ENCODE data around the gene NINL.
"Not testable (repeated sequence)": the region's sequence is repeated elsewhere in the genome, so short reads cannot be mapped to it uniquely, and the experiment has no call there.

The NINL gene

DNA sequence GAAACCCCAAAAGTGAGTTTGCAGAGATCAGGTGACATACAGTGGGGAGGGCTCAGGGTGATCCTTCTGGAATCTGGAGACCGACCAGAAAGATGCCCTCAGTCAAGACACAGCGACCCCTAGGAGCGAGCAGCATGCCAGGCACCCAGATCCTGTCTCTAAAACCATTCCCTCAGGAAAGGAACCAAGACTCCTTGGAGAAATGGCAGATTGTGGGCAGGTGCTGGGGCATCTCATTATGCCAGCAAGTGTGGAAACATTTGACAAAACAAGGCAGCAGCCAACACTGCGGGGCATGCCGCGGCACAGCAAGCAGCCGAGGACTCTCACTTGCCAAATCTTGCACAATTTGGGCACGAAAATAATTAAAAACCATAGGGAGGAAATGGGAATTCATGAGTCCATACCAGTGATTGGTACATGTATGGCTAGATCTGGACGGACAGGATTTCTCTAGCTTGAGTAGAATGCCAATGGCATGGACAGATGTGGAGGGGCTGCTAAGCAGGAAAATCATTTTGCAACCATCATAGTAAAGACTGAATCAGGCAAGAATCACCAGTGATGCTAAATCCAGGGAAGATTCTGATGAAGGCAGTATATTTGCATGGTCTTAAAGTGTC is 101.0 kb downstream of the NINL start:
- DNase-seq (ENCODE audit: low spot score): no peak

DNA sequence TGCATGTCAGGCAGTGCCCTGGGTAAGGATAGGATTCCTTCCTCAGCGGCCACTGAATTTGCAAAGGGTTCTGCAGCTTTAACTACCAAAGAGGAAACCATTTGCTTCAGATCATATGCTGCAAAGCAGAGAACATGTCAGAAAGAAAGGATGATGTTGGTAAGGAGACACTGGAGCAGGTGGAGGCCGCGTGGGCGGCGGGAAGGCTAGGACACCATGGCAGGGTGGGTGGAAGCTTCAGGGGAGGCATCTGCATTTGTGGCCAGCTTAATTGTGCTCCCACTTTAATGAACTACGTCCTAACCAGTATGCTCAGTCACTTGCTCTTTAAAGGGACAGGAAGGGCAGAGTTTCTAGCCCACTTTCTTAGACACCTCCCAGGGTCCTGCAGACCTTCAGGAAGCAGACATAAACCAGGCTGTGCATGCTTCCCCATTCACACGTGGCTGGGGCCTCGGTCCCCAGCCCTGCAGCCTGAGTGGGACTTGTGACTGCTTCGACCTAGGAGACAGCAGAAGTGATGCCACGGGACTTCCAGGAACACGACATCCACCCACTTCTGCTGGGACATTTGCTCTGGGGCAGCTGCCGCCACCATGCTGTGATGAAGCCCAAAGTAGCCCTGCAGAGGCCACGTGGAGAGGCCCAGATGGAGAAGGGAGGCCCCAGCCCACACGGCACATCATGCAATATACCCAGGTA is 101.7 kb downstream of the NINL start:
- DNase-seq (ENCODE audit: low spot score): no peak

DNA sequence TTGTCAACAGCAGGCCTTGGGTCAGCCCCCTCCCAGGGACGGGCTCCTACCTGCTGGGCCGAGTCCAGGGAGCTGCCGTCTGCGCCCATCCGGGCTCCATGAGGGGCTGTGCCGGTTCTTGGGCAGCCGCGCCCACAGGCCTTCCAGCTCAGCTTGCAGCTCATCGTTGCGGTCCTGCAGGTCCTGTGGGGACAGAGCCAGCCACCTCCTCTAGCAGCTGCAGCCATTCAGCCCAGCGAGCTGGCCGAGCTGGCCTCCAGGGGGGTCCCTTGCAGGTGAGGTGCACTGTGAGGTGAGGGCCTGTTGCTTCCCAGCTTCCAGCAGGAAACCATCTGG is 103.4 kb downstream of the NINL start:
- no peak for DNase-seq (ENCODE audit: low spot score)

DNA sequence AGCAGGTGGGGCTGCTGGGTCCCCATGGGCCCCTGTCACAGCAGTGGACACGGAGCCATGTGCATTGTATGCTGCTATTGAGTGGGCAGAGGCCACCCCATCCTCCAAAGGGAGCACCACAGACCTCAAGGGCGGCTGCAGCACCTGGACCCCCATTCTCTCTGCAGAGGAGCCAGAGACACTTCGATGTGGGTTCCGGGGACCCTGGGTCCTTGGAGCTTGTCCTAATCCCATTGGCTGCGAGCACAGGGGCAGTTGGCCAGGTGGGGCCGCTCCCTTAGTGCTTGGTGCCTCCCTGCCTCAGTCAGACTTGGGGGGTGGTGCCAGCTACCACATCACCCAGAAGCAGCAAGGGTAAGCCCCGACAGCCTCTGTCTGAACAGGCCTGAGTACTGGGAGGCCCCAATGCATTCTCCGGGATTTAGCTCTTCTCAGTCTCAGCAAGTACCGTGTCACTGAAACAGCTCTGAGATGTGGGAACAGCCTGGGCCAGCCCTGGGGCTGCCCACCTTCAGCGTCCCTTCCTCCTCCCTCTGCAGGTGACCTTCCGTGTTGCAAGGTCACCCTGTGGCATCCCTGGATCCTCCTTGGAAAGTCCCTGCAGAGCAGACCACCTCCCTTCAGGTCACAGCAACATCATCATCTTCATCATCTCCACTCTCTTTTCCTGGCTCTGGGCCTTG is 104.0 kb downstream of the NINL start:
- no peak for DNase-seq (ENCODE audit: low spot score)

DNA sequence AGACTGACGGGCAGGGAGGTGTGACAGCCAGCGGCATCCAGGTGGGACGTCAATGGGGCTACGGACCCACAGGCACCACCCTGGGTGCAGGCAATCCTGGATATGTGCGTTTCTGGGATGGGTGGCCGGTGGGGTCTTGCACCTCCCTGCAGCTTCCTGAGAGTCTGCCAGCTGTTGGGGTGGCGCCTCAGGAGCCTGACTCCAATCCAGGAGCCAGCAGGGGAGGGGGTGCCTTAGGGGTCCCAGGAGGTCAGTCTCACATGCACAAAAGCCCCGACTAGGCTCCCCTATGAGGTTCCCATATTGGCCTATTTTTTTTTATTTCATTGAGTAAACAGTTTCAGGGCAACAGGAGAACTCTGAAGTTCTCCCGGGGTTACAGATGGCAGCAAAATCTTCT is 104.5 kb downstream of the NINL start:
- DNase-seq (ENCODE audit: low spot score): no peak

DNA sequence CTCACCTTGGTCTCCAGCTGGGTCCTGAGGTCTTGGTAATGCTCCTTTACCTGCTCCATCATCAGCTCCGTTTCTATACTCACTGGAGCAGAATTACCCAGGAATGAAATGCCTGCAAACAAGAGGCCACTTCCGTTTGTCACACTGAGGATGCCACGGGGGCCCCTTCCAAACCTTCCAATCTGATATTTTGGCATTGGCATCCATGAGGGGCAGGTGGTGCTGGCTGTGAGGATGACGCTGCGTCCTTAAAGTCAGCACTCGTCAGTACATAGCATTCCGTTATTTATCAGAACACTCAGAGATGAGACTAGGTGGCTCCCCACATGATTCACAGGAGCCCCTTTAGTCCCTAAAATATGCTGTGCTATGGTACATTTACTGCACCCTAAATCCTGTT is 105.2 kb downstream of the NINL start:
- DNase-seq (ENCODE audit: low spot score): no peak

DNA sequence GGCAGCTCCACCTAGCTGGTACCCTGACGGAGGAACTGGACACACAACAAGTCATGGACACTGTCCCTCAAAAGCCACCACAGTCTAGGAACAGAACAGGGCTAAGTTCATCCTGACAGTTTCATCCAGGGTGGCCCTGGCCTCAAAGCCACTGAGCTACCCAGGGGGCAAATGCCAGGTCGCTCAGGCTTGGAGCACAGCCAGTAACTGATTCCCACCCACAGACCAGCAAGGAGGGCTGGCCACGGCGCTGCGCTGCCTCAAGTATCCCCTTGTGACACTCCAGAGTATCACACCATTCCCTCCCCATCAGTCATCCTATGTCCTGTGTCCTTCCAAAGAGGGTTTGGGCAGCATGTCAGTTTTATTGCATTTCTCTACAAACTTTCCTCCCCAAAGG is 105.7 kb downstream of the NINL start:
- no peak for DNase-seq (ENCODE audit: low spot score)

DNA sequence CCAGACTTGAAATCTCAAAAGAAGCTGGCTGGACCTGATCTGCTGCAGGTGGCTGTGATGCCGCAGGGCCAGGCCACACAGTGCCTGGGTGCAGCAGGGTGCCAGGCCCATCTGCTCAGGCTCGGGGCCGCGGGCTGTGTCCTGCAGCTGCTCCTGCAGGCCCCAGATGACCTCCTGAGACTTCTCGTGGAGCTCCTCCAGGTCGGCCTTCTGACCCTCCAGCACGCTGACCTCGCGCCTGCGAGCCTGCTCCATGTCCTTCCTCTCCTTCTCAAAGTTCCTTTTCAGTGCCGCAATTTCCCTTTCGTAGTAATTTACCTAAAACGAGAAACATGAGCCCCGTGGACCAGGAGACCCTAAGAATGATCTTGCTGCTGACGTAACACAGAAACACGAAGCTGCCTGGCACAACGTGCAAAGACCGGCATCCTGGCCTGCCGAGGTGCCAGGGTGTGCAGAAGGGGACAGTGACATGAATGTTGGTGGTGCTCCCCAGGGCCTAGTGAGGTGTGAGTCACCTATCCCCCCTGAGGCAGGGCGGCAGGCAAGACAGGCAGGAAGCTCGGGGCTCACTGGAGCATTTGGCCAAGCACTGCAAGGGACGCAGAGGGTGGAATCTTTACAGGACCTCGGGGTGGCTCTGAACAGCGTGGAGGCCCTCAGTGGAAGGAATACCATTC is 106.3 kb downstream of the NINL start:
- DNase-seq (ENCODE audit: low spot score): no peak

DNA sequence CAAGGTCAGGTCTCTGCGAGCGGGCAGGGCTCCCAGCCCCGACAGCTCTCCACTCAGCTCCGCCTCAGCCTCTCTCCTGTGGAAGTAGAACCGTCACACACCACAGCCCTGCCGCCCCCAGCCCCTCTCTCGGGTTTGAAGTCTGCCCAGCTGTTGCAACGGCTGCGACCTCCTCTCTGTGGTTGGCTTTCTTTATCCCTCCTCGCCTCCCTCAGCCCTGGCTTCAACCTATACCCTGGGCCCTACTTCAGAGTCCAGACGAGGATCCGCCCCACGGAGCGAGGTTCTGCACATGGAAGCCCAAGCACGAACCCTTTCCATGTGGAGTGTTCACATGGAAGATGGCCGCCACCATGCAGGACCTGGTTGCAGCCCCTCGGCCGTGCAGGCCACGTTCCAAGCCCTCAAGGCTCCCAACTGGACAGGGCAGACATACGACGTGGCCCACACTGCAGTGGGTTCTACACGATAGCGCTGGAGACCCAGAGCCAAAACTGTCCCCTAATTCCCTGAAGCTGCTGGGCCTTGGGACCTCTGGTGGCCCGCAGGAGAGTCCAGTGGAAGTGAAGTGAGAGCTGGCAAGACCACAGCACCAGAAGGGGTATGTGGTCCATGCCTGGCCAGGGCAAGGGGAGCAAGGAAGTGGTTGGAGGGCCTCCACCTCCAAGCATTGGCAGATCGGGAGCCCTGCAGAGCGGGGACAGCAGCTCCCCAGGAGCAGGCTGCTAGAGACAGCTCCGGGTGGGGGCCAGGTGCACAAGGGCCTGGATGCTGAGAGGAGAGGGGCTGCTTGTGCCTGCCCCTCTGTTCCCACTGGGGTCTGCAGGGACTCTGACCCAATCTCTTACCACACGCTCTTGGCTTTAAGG is 108.1 kb downstream of the NINL start:
- DNase-seq (ENCODE audit: low spot score): no peak

DNA sequence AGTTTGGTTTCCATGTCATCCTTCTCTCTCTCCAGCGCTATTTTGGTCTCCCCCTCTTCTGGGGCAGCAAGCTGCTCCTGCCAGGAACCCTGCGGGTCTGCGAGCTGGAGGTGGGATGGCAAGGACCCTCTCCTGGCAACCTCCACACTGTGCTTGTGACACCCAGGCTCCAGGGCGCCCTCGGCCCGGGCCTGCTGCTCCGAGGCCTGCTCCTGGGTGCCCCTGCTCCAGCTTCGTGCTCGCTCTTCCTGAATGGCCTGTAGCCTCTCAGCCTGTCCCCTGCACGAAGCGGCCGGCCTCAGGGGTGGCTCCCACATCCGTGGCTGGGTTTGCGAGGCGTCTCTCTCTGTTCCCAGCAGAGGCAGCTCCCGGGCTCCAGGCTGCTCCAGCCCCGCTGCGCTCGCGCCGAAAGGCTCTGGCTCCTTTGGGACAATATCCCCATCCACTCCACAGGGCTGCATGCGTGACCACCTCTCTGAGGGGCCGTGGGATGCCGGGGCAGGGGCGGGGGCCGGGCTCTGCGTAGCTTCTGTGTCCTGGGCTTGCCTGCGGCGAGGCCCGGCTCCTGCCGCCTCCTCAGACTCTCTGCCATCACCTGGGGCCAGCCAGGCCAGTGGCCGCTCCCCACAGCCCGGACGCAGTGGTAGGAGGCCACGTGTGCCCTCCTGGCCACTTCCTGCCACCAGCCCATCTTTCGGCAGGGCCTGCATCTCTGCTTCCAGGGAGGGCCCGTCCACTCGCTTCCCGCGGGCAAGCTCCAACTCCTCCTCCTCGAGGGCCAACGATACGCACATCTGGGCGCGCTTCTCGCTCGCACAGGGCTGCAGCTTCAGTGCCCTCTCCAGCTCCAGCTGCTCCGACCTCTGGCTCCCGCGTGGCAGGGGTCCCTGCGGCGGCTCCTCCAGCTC is 109.0 kb downstream of the NINL start:
- no peak for DNase-seq (ENCODE audit: low spot score)

DNA sequence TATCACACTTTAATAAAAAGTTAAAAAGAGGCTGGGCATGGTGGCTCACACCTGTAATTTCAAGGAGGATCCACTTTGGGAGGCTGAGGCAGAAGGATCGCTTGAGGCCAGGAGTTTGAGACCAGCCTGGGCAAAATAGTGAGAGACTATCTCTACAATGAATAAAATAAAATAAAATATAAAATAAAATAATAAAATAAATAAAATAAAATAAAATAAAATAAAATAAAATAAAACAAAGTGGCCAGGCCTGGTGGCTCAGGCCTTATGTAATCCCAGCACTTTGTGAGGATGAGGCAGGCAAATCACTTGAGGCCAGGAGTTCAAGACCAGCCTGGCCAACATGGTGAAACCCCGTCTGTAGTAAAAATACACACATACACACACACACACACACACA is 112.0 kb downstream of the NINL start:
- DNase-seq (ENCODE audit: low spot score): not testable (repeated sequence)

DNA sequence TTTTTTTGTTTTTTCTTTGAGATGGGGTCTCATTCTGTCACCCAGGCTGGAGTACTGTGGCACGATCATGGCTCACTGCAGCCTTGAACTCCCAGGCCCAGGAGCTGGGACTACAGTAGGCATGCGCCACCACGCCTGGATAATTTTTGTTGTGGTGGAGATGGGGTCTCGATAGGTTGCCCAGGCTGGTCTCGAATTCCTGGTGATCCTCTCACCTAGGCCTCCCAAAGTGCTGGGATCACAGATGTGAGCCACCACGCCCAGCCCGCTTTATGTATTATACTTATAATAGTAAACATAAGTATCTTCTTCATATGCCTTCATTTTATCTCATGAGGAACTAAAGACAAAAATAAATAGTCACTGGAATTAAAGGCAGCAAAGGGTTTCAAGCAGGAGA is 114.3 kb downstream of the NINL start:
- DNase-seq (ENCODE audit: low spot score): no peak

DNA sequence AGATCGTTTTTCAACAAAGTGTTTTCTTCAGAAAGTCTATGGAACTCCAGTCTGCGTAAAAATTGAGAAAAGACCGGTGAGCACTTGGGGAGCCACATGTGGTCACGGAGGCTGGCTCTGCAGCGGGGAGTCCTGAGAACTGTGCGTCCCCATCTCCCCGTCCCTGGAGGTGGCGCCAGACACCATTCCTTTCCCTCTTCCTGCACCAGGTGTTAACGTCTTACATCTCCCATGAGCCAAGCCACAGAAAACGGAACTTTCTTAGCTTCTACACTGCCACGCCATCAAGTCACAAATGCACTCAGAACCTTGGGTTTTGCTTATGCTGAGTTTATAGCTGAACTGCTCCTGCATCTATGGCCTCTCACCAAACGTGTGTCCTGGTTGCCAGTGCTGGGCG is 115.3 kb downstream of the NINL start:
- DNase-seq (ENCODE audit: low spot score): no peak

DNA sequence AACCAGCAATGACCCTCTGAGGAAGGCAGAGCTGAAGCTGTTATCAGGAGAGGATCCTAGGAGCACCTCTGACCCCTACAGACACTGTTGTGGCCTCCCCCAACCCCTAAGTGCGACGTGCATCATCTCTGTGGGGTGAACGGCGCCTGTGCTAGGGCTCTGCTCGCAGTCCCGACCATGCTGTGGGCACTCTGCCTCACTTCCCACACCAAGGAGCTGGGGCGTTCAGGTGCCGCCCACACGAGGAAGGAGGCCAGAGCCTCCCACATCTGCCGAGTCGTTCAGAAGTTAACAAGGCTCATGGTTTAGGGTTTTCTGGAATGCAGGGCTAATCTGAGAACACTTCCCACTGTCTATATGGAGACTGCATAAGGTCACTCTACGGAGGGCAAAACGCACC is 115.8 kb downstream of the NINL start:
- DNase-seq (ENCODE audit: low spot score): no peak

DNA sequence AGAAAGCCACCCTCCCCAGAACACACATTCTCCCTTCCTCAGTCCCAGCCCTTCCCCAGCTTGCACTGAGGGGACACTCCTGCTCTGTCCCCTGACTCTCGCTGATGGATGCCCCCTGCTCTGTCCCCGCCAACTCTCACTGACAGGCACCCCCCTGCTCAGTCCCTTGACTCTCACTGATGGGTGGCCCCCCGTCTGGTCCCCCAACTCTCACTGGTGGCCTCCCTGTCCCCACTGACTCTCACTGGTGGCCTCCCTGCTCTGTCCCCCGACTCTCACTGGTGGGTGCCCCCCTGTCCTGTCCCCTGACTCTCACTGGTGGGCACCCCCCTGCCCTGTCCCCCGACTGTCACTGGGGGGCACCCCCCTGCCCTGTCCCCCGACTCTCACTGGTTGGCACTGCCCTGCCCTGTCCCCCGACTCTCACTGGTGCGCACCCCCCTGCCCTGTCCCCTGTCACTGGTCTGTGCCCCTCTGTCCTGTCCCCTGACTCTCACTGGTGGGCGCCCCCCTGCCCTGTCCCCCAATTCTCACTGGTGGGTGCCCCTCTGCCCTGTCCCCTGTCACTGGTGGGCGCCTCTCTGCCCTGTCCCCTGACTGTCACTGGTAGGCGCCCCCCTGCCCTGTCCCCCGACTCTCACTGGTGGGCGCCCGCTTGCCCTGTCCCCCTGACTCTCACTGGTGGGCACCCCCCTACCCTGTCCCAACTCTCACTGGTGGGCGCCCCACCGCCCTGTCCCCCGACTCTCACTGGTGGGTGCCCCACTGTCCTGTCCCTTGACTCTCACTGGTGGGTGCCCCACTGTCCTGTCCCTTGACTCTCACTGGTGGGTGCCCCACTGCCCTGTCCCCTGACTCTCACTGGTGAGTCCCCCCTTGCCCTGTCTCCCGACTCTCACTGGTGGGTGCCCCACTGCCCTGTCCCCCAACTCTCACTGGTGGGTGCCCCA is 116.9 kb downstream of the NINL start:
- no peak for DNase-seq (ENCODE audit: low spot score)

DNA sequence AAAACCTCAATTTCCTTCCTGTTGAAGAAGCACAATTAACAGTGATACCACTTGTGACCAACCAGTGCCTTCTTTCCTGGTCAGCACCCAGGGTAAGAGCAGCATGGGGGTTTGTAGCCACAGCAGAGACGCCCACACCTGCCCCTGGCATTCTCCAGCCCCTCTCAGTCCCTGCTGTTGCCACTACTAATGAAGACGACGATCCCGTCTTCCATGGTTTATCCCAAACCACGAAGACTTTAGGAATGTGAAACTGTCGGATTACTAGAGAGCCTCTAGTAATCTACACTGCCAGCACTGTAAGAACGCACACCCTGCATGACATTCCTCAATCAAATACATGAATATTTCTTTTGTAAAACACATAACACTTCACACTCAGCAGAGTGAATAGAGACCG is 117.9 kb downstream of the NINL start:
- no peak for DNase-seq (ENCODE audit: low spot score)

DNA sequence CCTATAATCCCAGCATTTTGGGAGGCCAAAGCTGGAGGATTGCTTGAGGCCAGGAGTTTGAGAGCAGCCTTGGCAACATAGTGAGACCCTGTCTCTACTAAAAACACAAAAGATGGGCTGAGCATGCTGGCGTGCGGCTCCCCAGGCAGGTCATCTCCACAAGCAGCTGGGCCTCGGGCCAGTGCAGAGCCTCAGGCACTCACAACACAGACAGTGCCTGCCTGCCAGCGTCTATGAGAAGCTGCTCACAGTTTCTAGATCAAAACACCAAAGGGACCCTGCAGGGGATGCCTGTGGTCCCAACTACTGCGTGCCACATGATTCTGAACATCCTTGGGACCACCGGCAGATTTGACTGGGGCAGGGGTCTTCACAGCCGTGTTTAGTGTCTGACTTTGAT is 118.5 kb downstream of the NINL start:
- no peak for DNase-seq (ENCODE audit: low spot score)

DNA sequence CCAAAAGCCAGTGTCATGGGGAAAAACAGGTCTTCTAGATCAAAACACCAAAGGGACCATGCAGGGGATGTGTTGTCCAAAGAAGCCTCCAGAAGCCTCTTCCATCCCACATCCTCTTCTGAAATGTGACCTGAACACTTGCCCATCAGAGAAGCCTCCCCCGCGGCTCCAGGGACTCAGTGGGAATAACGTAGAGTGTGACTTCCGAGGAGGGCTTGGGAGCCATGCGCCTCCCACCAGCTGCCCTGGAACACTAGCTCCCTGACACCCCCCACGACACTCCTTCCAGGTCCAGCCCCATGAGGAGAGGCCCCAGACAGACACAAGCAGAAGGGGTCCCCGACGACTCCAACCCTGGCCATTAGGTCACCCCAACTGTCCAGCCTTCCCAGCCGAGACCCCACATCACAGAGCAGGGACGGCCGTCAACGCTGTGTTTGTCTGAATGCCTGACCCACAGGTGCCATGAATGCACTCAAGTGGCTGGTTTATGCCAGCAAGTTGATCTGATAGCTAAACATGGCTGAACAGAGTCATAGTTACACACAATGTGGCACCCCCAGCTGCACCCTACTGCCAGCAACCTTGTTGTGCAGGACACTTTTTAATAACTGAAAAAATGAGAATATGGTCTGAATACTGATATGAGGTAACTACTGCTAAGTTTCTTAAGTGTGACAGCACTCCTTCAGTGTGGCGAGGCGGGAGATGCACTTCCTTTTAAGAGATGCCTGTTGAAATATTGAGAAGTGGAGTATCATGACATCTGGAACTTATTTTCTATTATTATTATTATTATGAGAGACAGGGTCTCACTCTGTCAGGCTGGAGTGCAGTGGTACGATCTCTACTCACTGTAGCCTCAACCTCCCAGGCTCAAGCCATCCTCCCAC is 119.8 kb downstream of the NINL start:
- no peak for DNase-seq (ENCODE audit: low spot score)
